Smooth muscle cell (in vitro differentiated cells): Measurements from ENCODE around the gene RUNX2. TPM values are rescaled to one million over a fixed set of nuclear protein-coding genes. Genes with fewer than 3 reads are reported as not detected.

Source experiments
- DNase-seq: peaks from one replicate; lab custom pipeline; 2025; ENCODE audit not compliant: unreplicated experiment; lab: John Stamatoyannopoulos, UW
- H2AFZ ChIP-seq: fragments of 200-600 bp; sonication (generic); 2 replicates; pipeline ENCODE4 v1.6.0; 2016; ENCODE audit warnings: antibody characterized with exemption, low read depth, mild to moderate bottlenecking
- H3F3A ChIP-seq: fragments of 200-600 bp; sonication (generic); 2 replicates; pipeline ENCODE4 v1.6.0; 2017; ENCODE audit warnings: antibody characterized with exemption, low read depth
- H3K27ac ChIP-seq: fragments of 200-600 bp; sonication (generic); 2 replicates; pipeline ENCODE4 v1.5.1; 2016; ENCODE audit warnings: low read depth, mild to moderate bottlenecking
- H3K27me3 ChIP-seq: fragments of 200-600 bp; sonication (generic); 2 replicates; pipeline ENCODE4 v1.6.1; 2016; ENCODE audit warnings: low read depth, mild to moderate bottlenecking
- H3K36me3 ChIP-seq: fragments of 200-600 bp; sonication (generic); 2 replicates; pipeline ENCODE4 v1.5.1; 2016; ENCODE audit warnings: low read depth
- H3K4me1 ChIP-seq: fragments of 200-600 bp; sonication (generic); 2 replicates; pipeline ENCODE4 v1.5.1; 2016; ENCODE audit warnings: low read depth
- H3K4me2 ChIP-seq: fragments of 200-600 bp; sonication (generic); 2 replicates; pipeline ENCODE4 v1.6.0; 2016; ENCODE audit warnings: mild to moderate bottlenecking
- H3K4me3 ChIP-seq: fragments of 200-600 bp; sonication (generic); 2 replicates; pipeline ENCODE4 v1.5.1; 2016; ENCODE audit warnings: mild to moderate bottlenecking
- H3K79me2 ChIP-seq: fragments of 200-600 bp; sonication (generic); 2 replicates; pipeline ENCODE4 v1.6.0; 2016; ENCODE audit warnings: low read depth, mild to moderate bottlenecking
- H3K9ac ChIP-seq: fragments of 200-600 bp; sonication (generic); 2 replicates; pipeline ENCODE4 v1.6.0; 2016; ENCODE audit warnings: low read depth
- H3K9me3 ChIP-seq: fragments of 200-600 bp; sonication (generic); replicated peaks from 2 replicates; pipeline ENCODE4 v1.5.1; 2016; ENCODE audit warnings: low read depth
- H4K20me1 ChIP-seq: fragments of 200-600 bp; sonication (generic); 2 replicates; pipeline ENCODE4 v1.6.0; 2016; ENCODE audit warnings: low read depth
- CTCF ChIP-seq: fragments of 200-600 bp; sonication (generic); IDR thresholded peaks from 2 replicates; pipeline ENCODE4 v1.5.1; 2017; ENCODE audit warnings: borderline replicate concordance, mild to moderate bottlenecking, antibody characterized with exemption; ENCODE audit not compliant: insufficient read depth, poor library complexity, severe bottlenecking
- WGBS: methylation state at CpG from one replicate; pipeline ENCODE4 v1.1.7; 2016; ENCODE audit warnings: low lambda C conversion rate; 5-methylcytosine and 5-hydroxymethylcytosine counted together
- polyA plus RNA-seq: library from polyadenylated mRNA; unstranded; fragments of >200 nt; fragmentation: Nextera tagmentation; extraction: Ambion mirVana; gene quantifications from 2 replicates; pipeline ENCODE4 v1.2.1, GENCODE V29; 2016
- total RNA-seq: library from RNA; depleted of rRNA; stranded (reverse); fragments of >200 nt; gene quantifications from 2 replicates; pipeline ENCODE4 v1.2.3, GENCODE V29; 2014

Gene RUNX2
- total and polyA plus RNA-seq, 2 experiments from 2014 or later, result 12.5 to 16.4 TPM

- H3K4me2 ChIP-seq, result no peak overlapping the region
- no peaks in the 10 kb centered on the region for H3K27me3 ChIP-seq
- no peak overlapping the region for H2AFZ ChIP-seq
- no peaks in the 10 kb centered on the region for H3K4me1 ChIP-seq
- no peaks in the 10 kb centered on the region for H3F3A ChIP-seq
- no peaks in the 10 kb centered on the region for H4K20me1 ChIP-seq
- 89% methylated on average over 2 of the region's 2 CpGs for WGBS
- no peaks in the 10 kb centered on the region for H3K79me2 ChIP-seq
- no peak overlapping the region for H3K9ac ChIP-seq
- TF ChIP-seq CTCF, result no peak
- no peaks in the 10 kb centered on the region for H3K9me3 ChIP-seq
- H3K4me3 ChIP-seq, result no peak overlapping the region
- H3K27ac ChIP-seq, result no peak overlapping the region
- no peak for DNase-seq
- no peaks in the 10 kb centered on the region for H3K36me3 ChIP-seq
Measured at GRCh38 chr6:45584127-45584526, 256.0 kb downstream of the RUNX2 start.

GRCh38 chr6:45586216-45587171, 258.4 kb downstream of the RUNX2 start:
- H2AFZ ChIP-seq, result no peak overlapping the region
- H3K9ac ChIP-seq, result no peak overlapping the region
- H3F3A ChIP-seq, result peaks cover 14% of the 10 kb centered on the region
- no peak overlapping the region for H3K4me2 ChIP-seq
- H3K27me3 ChIP-seq, result no peaks in the 10 kb centered on the region
- no peak for DNase-seq
- H3K36me3 ChIP-seq, result no peaks in the 10 kb centered on the region
- H3K79me2 ChIP-seq, result no peaks in the 10 kb centered on the region
- peaks cover 16% of the 10 kb centered on the region for H3K4me1 ChIP-seq
- 71% methylated on average over 13 of the region's 13 CpGs for WGBS
- H3K9me3 ChIP-seq, result no peaks in the 10 kb centered on the region
- no peak for TF ChIP-seq CTCF
- no peak overlapping the region for H3K4me3 ChIP-seq
- no peaks in the 10 kb centered on the region for H4K20me1 ChIP-seq
- no peak overlapping the region for H3K27ac ChIP-seq

GRCh38 chr6:45587229-45588060, 259.3 kb downstream of the RUNX2 start:
- Histone ChIP-seq H4K20me1 (no peaks in the 10 kb centered on the region), H3K36me3 (no peaks in the 10 kb centered on the region), H3K4me2 (no peak overlapping the region), H3K79me2 (no peaks in the 10 kb centered on the region), H3K9ac (no peak overlapping the region), H3K27me3 (no peaks in the 10 kb centered on the region), H3K27ac (peak overlapping the region; percentile 3), H3K9me3 (no peaks in the 10 kb centered on the region), H2AFZ (no peak overlapping the region), H3K4me1 (peaks cover 18% of the 10 kb centered on the region), H3K4me3 (no peak overlapping the region), H3F3A (peaks cover 14% of the 10 kb centered on the region)
- no peak for TF ChIP-seq CTCF
- WGBS, result 50% methylated on average over 5 of the region's 5 CpGs
- no peak for DNase-seq
